Left lung (tissue), 10 donors: ENCODE data around the gene SNX25. TPM values are rescaled to one million over a fixed set of nuclear protein-coding genes. Genes with fewer than 3 reads are reported as not detected.

Experiments
- ATAC-seq: fragments of 200-7000 bp; cut with Tn5 transposase; one replicate; pipeline ENCODE4 v1.9.1; 2020; ENCODE audit warnings: moderate library complexity
- DNase-seq, 4 donors: peaks; one replicate each; pipeline ENCODE4 v3.0.0-alpha.2; 2013 to 2020
- H3K27ac ChIP-seq, 2 donors: fragments of 200-600 bp; sonication (generic) in 1 of 2; one replicate each; pipeline versions ENCODE4 v1.5.0 to v1.8.0; 2020 to 2021
- H3K27me3 ChIP-seq, 2 donors: fragments of 200-600 bp; sonication (generic) in 1 of 2; one replicate each; pipeline versions ENCODE4 v1.5.0 to v1.8.0; 2020 to 2021
- H3K36me3 ChIP-seq, 2 donors: fragments of 200-600 bp; sonication (generic) in 1 of 2; one replicate each; pipeline versions ENCODE4 v1.5.0 to v1.8.0; 2020 to 2021
- H3K4me1 ChIP-seq, 2 donors: fragments of 200-600 bp; one replicate each; pipeline ENCODE4 v1.8.0; 2021
- H3K4me3 ChIP-seq, 2 donors: fragments of 200-600 bp; sonication (generic) in 1 of 2; one replicate each; pipeline versions ENCODE4 v1.5.0 to v1.8.0; 2020 to 2021; ENCODE audit warnings: mild to moderate bottlenecking in 1 of 2
- H3K9me3 ChIP-seq, 2 donors: fragments of 200-600 bp; sonication (generic) in 1 of 2; one replicate each; pipeline versions ENCODE4 v1.5.0 to v1.8.0; 2020 to 2021
- intact Hi-C, 2 donors: fragments of 100-400 bp; cut with DNase I; formaldehyde crosslinking; loops; one replicate each; pipeline versions ENCODE4 v1.11.2 to v1.14.2; 2022
- polyA plus RNA-seq, 6 donors: library from polyadenylated mRNA; unstranded; fragments of 120-200 nt; gene quantifications; one replicate each; pipeline ENCODE4 v1.2.1, GENCODE V29; 2013; ENCODE audit not compliant: insufficient read length in 6 of 6
- total RNA-seq, 2 donors: library from RNA; stranded (reverse); fragmentation: NEBNext Ultra II Directional; extraction: Animal tissue kit (Norgen Biotek cat#: 25700); gene quantifications; one replicate each; pipeline ENCODE4 v1.2.1, GENCODE V29; 2021
- TF ChIP-seq, protein P1 (sequence below), 2 donors: fragments of 200-600 bp; sonication (generic) in 1 of 2; IDR thresholded peaks; one replicate each; pipeline versions ENCODE4 v1.5.0 to v1.8.0; 2021; ENCODE audit warnings: antibody characterized with exemption in 2 of 2
- donor health status: DM: no; HTN: yes; CAD: no.
- donor health status: DM: no; HTN: no; CAD: no.

Gene SNX25
- total and polyA plus RNA-seq, 8 donors: 15.5 to 122 (median 18.9) TPM

DNA sequence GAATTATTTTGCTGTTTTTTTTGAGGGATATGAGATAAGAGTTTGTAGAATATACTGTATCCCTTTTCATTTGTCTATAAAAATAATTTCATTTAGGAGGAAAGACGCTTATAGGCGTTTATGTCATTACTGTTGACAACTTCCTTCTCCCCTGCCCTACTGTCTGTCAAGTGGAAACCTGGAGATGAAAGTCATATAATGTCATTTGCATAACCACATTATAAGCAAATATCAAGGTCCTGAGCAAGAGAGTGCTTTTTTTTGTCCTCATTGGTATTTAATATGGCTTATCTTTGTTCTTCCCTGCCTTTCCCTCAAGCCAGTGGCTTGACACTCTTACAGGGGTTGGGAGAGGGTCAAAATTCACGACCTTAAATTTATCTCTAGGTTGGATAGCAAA is 130.5 kb downstream of the SNX25 start:
- H3K36me3 ChIP-seq: peaks cover 0 to 36% of the 10 kb centered on the region in 2 donors
- intact Hi-C loops: no loop called here

GRCh38 chr4:185341377-185341776 is 132.0 kb downstream of the SNX25 start:
- H3K4me1 ChIP-seq: peaks cover 5% of the 10 kb centered on the region in 2 donors
- intact Hi-C loops: no loop called here
- no peaks in the 10 kb centered on the region for H3K27me3 ChIP-seq
- DNase-seq (no peak), ATAC-seq (no peak)
- H3K9me3 ChIP-seq: peaks cover 0 to 5% of the 10 kb centered on the region in 2 donors
- TF ChIP-seq, protein P1, sequence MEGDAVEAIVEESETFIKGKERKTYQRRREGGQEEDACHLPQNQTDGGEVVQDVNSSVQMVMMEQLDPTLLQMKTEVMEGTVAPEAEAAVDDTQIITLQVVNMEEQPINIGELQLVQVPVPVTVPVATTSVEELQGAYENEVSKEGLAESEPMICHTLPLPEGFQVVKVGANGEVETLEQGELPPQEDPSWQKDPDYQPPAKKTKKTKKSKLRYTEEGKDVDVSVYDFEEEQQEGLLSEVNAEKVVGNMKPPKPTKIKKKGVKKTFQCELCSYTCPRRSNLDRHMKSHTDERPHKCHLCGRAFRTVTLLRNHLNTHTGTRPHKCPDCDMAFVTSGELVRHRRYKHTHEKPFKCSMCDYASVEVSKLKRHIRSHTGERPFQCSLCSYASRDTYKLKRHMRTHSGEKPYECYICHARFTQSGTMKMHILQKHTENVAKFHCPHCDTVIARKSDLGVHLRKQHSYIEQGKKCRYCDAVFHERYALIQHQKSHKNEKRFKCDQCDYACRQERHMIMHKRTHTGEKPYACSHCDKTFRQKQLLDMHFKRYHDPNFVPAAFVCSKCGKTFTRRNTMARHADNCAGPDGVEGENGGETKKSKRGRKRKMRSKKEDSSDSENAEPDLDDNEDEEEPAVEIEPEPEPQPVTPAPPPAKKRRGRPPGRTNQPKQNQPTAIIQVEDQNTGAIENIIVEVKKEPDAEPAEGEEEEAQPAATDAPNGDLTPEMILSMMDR (IDR thresholded peaks at IDR 0.05): no peak
- no peak overlapping the region for H3K27ac ChIP-seq
- H3K4me3 ChIP-seq: no peak overlapping the region
- peaks cover 0 to 36% of the 10 kb centered on the region in 2 donors for H3K36me3 ChIP-seq

More for the DNA sequence above, 130.5 kb downstream of the SNX25 start:
- Histone ChIP-seq H3K9me3 (peaks cover 0 to 5% of the 10 kb centered on the region in 2 donors), H3K4me3 (no peak overlapping the region), H3K4me1 (peaks cover 5% of the 10 kb centered on the region in 2 donors), H3K27me3 (no peaks in the 10 kb centered on the region), H3K27ac (no peak overlapping the region)
- no peak for DNase-seq
- no peak for ATAC-seq
- TF ChIP-seq, protein P1 (IDR thresholded peaks at IDR 0.05): no peak

DNA sequence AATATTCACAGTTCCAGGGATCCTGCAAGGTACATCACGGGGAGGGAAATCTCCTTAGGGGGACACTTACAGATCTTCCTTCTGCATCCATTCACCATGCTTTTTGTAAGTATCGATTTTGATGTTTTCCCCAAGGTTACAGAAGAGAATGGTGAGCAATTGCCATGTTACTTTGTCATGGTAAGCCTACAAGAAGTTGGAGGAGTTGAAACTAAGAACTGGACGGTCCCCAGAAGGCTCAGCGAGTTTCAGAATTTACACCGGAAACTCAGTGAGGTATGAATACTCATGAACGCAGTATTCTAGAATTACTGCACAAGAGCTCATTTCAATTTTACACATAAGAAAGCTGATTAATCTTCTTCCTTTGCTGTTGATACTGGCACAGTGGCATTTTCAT is 132.4 kb downstream of the SNX25 start:
- peaks cover 0 to 5% of the 10 kb centered on the region in 2 donors for H3K9me3 ChIP-seq
- H3K36me3 ChIP-seq: peaks cover 0 to 39% of the 10 kb centered on the region in 2 donors
- ATAC-seq (no peak), DNase-seq (no peak)
- intact Hi-C loops: no loop called here
- no peak overlapping the region for H3K4me3 ChIP-seq
- no peaks in the 10 kb centered on the region for H3K27me3 ChIP-seq
- H3K27ac ChIP-seq: no peak overlapping the region
- TF ChIP-seq, protein P1 (IDR thresholded peaks at IDR 0.05): no peak
- H3K4me1 ChIP-seq: peaks cover 5% of the 10 kb centered on the region in 2 donors

DNA sequence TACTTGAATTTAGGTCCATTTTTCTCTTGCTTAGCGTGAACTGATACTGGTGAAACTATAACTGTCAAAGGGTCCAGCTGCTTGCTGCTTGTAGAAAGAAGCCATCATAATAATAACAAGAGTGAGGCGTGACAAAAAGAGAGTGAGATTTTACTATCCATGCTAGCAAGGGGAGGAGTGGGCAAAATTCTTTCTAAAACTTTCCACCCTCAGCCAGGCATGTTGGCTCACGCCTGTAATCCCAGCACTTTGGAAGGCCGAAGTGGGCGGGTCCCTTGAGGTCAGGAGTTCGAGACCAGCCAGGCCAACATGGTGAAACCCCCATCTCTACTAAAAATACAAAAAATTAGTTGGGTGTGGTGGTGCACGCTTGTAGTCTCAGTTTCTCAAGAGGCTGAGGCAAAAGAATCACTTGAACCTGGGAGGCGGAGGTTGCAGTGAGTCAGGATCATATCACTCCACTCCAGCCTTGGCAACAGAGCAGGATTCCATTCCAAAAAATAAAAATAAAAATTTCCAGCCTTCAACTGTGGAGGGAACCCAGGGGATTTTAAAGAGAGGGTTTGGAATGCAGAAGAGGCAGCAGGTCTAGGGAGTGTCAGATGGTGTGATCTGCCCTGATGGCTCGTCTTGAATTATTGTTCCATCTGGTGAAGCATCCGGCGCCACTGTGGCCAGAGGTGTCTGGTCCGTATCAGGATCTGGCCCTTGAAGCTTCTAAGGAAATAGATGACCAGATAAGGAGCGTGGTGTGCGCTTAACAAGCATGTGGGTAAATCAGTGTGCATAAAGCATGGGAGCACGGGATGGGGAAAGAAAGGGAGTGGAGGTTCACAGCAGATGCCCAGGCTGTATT is 134.6 kb downstream of the SNX25 start:
- Histone ChIP-seq H3K4me1 (peaks cover 5% of the 10 kb centered on the region in 2 donors), H3K4me3 (no peak overlapping the region), H3K9me3 (no peaks in the 10 kb centered on the region), H3K27me3 (no peaks in the 10 kb centered on the region), H3K27ac (peak overlapping the region; percentile 18 to 24), H3K36me3 (peaks cover 0 to 42% of the 10 kb centered on the region in 2 donors)
- DNase-seq (no peak), ATAC-seq (peak; percentile 51)
- intact Hi-C loops: no loop called here
- TF ChIP-seq, protein P1 (IDR thresholded peaks at IDR 0.05): no peak

DNA sequence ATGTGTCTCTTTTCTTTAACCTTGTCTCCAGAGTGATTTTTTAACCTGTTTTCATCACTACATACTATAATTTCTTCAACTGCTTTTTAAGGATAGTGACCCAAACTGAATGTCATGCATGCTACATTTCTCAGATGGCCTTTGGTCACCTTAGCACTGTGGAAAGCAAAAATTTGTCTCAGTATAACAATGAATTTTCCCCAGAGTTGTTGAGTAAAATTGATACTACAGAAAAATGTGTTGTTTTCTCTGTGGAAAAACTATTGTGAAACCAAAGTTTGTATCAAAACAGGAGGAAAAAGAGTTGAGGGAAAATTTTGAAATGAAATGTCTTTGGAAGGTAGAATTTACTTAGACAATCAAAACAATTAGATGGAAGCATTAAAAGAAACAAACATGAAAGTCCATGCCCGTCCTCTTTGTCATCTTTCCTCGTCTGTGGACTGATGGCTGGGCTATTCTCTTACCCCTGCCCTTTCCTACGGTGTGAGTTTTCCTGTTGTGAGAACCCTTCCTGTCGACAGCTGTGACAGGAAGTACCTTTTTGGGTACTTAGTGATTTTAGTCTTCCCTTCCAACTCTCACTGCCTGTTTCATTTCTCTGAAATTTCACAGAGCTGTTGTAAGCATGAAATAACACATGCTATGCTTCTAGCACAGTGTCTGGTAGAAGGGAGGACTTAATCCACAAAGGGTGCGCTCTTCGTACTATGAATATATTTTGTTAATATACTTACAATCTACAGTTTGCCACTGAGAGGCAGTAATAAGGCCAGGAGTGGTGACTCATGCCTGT is 135.5 kb downstream of the SNX25 start:
- intact Hi-C loops: no loop called here
- DNase-seq: no peak
- TF ChIP-seq, protein P1 (IDR thresholded peaks at IDR 0.05): no peak
- no peaks in the 10 kb centered on the region for H3K27me3 ChIP-seq
- H3K9me3 ChIP-seq: no peaks in the 10 kb centered on the region
- H3K27ac ChIP-seq: peak overlapping the region in 1 of 2 donors; percentile 24
- H3K4me1 ChIP-seq: peaks cover 5% of the 10 kb centered on the region in 2 donors
- H3K36me3 ChIP-seq: peaks cover 0 to 46% of the 10 kb centered on the region in 2 donors
- ATAC-seq: no peak
- H3K4me3 ChIP-seq: no peak overlapping the region
